Measurements from ENCODE around the gene CAMK1D.

DNA sequence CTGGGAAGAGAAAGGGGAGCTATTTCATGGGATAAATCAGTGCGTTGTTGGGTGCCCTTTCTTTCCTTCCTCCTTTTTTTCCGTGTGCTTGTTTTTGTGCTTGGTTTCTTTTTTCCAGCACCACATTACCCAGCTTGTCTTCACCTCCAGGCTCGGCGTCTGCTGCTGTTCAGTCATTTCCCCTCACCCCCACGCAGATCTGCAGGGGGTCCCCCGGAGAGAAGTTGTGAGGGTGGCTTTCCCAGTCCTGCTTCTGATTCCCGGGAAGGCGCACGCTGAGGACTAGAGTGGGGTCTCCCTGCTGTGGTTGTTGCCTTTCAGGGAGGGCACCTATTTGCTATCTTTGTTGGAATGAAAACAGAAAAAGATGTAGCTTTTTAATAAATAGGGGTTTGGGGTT, 1.6 kb downstream of the CAMK1D start:
- TF ChIP-seq, protein P1, sequence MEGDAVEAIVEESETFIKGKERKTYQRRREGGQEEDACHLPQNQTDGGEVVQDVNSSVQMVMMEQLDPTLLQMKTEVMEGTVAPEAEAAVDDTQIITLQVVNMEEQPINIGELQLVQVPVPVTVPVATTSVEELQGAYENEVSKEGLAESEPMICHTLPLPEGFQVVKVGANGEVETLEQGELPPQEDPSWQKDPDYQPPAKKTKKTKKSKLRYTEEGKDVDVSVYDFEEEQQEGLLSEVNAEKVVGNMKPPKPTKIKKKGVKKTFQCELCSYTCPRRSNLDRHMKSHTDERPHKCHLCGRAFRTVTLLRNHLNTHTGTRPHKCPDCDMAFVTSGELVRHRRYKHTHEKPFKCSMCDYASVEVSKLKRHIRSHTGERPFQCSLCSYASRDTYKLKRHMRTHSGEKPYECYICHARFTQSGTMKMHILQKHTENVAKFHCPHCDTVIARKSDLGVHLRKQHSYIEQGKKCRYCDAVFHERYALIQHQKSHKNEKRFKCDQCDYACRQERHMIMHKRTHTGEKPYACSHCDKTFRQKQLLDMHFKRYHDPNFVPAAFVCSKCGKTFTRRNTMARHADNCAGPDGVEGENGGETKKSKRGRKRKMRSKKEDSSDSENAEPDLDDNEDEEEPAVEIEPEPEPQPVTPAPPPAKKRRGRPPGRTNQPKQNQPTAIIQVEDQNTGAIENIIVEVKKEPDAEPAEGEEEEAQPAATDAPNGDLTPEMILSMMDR (conservative IDR thresholded peaks at IDR 0.05; ENCODE audit: low read depth in 2 of 2), result no peak
- TF ChIP-seq EZH2 (IDR thresholded peaks at IDR 0.05; ENCODE audit: low read depth, unreplicated experiment) (no peak), POLR2AphosphoS5 (IDR thresholded peaks at IDR 0.05; ENCODE audit: low read depth) (no peak), JUNB (IDR thresholded peaks at IDR 0.05; ENCODE audit: unreplicated experiment) (no peak), EZH2phosphoT487 (IDR thresholded peaks at IDR 0.05; ENCODE audit: unreplicated experiment) (no peak), ZNF462 (CRISPR knock-in tag; IDR thresholded peaks at IDR 0.05) (no peak), CREB1 (CRISPR knock-in tag; IDR thresholded peaks at IDR 0.05; ENCODE audit: low read depth) (no peak), ZNF331 (CRISPR knock-in tag; IDR thresholded peaks at IDR 0.05; ENCODE audit: low read depth) (no peak), ZNF114 (CRISPR knock-in tag; IDR thresholded peaks at IDR 0.05) (no peak)
- TF ChIP-seq, protein P2, sequence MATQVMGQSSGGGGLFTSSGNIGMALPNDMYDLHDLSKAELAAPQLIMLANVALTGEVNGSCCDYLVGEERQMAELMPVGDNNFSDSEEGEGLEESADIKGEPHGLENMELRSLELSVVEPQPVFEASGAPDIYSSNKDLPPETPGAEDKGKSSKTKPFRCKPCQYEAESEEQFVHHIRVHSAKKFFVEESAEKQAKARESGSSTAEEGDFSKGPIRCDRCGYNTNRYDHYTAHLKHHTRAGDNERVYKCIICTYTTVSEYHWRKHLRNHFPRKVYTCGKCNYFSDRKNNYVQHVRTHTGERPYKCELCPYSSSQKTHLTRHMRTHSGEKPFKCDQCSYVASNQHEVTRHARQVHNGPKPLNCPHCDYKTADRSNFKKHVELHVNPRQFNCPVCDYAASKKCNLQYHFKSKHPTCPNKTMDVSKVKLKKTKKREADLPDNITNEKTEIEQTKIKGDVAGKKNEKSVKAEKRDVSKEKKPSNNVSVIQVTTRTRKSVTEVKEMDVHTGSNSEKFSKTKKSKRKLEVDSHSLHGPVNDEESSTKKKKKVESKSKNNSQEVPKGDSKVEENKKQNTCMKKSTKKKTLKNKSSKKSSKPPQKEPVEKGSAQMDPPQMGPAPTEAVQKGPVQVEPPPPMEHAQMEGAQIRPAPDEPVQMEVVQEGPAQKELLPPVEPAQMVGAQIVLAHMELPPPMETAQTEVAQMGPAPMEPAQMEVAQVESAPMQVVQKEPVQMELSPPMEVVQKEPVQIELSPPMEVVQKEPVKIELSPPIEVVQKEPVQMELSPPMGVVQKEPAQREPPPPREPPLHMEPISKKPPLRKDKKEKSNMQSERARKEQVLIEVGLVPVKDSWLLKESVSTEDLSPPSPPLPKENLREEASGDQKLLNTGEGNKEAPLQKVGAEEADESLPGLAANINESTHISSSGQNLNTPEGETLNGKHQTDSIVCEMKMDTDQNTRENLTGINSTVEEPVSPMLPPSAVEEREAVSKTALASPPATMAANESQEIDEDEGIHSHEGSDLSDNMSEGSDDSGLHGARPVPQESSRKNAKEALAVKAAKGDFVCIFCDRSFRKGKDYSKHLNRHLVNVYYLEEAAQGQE (IDR thresholded peaks at IDR 0.05; ENCODE audit: unreplicated experiment), result no peak
- TF ChIP-seq, protein P3, sequence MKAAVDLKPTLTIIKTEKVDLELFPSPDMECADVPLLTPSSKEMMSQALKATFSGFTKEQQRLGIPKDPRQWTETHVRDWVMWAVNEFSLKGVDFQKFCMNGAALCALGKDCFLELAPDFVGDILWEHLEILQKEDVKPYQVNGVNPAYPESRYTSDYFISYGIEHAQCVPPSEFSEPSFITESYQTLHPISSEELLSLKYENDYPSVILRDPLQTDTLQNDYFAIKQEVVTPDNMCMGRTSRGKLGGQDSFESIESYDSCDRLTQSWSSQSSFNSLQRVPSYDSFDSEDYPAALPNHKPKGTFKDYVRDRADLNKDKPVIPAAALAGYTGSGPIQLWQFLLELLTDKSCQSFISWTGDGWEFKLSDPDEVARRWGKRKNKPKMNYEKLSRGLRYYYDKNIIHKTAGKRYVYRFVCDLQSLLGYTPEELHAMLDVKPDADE (IDR thresholded peaks at IDR 0.05), result no peak
